GM12864 (cell line): ENCODE results near the gene FAM156A.
A peak's percentile ranks its signal among the peaks of the same experiment; 100 is the strongest.
"Not testable (repeated sequence)": the region's sequence is repeated elsewhere in the genome, so short reads cannot be mapped to it uniquely, and the experiment has no call there.

ENCODE experiments used
- DNase-seq: peaks from one replicate; pipeline ENCODE4 v3.0.0-alpha.2; 2011; ENCODE audit warnings: low read depth
- H3K4me3 ChIP-seq: 2 replicates; pipeline ENCODE4 v1.5.1; 2011; ENCODE audit warnings: mild to moderate bottlenecking, low read depth, low read length, control low read depth
- TF ChIP-seq, protein P1 (sequence below): IDR thresholded peaks from 2 replicates; pipeline ENCODE4 v1.5.1; 2011; ENCODE audit warnings: low read depth, mild to moderate bottlenecking, moderate library complexity, low read length, control low read depth, inconsistent platforms; ENCODE audit errors: missing control alignments

Gene FAM156A

DNA sequence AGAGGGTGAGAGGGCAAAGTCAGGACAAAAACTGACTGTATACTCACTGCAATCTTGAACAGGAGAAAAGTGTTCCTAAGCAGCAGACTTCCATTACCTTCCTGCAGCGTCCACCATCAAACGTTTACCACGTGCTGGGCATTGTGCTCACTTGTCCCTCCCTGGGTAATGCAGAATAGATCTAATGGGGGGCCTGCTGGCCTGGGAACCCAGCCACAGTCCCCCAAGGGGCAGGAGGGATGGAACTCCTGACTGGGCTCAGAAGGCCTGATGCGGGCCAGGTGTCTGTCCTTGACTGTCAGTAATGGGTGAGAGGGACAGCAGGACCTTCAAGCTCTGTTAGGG lies 37.6 kb upstream of the FAM156A start:
- peak overlapping the region; percentile 74 for H3K4me3 ChIP-seq
- TF ChIP-seq, protein P1, sequence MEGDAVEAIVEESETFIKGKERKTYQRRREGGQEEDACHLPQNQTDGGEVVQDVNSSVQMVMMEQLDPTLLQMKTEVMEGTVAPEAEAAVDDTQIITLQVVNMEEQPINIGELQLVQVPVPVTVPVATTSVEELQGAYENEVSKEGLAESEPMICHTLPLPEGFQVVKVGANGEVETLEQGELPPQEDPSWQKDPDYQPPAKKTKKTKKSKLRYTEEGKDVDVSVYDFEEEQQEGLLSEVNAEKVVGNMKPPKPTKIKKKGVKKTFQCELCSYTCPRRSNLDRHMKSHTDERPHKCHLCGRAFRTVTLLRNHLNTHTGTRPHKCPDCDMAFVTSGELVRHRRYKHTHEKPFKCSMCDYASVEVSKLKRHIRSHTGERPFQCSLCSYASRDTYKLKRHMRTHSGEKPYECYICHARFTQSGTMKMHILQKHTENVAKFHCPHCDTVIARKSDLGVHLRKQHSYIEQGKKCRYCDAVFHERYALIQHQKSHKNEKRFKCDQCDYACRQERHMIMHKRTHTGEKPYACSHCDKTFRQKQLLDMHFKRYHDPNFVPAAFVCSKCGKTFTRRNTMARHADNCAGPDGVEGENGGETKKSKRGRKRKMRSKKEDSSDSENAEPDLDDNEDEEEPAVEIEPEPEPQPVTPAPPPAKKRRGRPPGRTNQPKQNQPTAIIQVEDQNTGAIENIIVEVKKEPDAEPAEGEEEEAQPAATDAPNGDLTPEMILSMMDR = no peak
- no peak for DNase-seq

DNA sequence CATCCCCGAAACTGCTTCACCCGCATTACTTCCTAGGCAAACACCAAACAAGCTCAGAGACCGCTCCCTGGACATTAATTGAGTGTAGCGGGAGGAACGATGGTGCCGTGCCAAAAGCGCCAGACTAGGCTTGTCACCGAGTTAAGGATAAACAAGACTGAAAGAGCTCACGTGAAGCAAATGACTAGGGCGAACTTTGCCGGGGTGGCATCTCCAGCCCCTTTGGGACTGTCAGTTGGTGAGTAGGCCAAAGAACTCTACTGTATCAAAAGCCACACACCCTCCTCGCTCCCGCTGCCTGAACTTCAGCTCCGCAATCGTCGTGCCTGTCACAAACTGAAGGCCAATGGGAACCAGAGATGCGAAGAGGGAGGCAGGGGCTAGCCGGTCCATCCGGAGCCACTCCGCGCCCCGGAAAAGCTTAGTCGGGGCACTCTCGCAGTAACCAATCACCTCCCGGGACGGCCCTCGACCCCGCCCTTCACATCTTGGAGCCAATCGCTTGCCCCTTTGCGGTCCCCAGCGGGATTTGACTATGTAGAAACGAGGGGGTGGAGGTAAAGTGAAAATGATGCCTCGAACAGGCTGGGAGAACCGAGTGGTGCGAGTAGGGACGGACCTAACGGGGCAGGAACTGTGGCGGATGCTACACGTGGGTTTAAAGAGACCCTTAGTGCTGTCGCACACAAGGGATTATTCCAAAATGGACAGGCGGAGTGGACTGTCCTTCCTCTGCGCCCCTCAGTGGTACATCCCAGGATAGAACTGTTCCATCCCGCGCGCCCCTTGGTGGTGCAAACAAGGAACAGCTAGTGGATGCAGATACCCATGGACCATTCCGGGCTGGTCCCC lies 37.0 kb upstream of the FAM156A start:
- peak; percentile 82 for DNase-seq
- peak overlapping the region; percentile 85 for H3K4me3 ChIP-seq

DNA sequence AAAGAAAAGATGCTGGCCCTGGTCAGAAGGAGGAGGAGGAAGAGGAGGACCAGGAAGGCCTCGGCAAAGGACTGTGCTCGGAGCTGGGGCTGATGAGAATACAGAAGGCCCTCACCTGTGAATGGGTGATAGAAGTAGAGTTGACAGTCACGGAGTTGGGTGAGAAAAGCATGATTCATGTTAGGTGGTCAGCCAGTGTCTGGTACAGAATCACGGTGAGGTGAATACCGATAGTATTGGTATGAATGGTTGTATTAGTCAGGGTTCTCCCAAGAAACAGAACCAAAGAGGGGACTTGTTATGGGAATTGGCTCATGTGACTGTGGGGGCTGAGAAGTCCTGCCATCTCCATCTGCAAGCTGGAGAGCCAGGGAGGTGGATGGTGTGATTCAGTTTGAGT lies 32.5 kb upstream of the FAM156A start:
- no peak for DNase-seq
- H3K4me3 ChIP-seq = no peak overlapping the region
- TF ChIP-seq, protein P1 = no peak

More for the DNA sequence above, 37.0 kb upstream of the FAM156A start:
- TF ChIP-seq, protein P1 = peak; percentile 62

DNA sequence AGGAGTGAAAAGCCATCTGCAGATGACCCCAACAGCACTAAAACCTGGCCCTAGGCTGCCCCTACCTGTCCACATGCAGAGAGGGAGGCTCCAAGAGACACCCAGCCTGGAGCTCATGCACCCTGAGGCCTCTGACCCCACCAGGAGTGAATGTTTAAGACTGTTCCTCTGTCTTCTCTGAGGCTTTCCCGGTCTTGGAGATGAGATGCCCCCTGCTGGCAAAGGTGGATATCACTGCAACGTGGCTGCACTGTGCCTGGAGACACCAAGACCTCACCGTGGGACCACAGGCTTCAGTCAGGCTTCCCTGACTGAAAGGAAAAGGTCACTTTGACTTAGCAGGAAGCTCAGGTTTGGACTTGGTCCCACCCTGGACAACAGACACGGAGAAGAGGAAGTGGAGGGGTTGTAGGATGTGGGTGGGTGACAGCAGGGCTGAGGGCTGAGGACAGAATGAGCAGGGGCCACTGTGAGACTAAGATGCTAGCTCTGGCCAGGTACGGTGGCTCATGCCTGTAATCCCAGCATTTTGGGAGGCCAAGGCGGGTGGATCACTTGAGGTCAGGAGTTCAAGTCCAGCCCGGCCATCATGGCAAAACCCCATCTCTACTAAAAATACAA lies 31.8 kb upstream of the FAM156A start:
- peak; percentile 25 for DNase-seq
- TF ChIP-seq, protein P1 = peak; percentile 65
- not testable (repeated sequence) for H3K4me3 ChIP-seq

DNA sequence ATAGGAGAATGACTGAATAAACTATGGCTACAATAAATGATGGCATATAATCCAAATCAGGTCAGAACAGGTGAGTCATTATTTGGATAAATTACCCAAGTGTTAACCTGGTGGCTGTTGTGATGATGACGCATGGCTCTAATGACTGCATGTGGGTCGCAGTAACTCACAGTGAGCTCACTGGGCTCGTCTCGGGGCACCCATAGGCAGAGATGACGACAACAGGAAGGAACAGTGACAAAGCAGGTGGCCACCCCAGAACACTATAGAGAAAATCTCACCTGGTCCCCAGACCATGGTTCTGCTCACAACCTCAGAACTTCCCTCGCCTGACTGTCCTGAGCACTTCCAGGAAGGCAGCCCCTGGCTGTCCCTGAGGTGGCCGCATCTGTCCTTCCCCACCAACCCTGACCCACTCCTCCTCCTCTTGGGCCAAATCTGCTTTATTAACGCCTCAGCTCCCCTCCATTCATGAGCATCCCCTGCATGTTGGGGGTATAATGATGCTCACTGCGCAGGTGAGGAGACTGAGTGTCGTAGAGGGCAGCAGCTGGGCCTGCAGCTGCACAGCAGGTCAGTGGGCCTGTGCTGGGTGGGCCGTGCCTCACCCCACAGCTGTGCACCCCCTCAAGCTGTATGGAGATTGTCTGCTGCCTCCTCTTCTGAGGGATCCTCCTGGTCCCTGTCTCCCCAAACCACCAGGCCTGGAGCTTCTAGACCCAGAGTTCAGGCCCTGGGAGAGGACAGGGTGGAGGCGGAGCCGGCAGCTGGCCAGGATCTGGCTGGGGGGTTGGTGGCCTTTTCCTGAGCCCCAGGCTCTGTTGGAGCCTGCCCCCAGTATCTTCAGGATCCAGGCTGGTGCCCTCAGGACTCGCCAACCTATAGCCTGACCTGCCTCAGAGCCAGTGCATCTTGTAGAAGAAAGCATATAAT lies 30.9 kb upstream of the FAM156A start:
- no peak overlapping the region for H3K4me3 ChIP-seq
- DNase-seq = no peak
- TF ChIP-seq, protein P1 = no peak

DNA sequence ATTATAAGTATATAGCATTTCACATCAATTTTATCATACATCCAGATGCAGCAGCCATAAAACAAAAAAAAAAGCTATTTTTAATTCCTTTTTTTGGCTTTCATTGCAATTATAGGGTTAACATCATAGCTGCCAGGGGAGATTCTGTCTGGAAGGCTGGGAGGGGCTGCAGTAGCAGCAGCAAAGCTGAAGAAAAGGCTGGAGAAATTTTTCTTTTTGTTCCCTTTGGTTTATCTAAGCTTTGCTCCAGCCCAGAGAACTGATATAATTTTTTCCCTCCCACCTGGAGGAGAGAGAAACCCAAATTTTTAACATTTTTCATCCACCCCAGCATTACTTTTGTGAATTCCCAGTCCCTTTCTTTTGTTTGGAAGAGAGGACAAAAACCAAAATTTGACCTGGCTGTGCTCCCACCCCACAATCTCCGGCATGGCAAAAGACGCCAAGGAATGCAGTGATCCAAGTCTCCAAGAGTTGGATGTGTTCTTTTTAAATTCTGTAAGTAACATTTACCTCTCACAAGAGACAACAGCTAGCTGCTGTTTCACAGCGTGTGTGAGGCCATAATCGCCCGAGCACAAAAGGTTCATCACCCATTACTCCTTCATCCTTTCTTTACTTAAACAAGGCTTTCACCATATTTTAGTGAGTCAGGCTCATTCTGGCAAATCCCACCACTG lies 25.1 kb upstream of the FAM156A start:
- no peak for DNase-seq
- H3K4me3 ChIP-seq = no peak overlapping the region
- TF ChIP-seq, protein P1 = no peak
